Anterior cingulate cortex (tissue), 58 donors: Measurements from ENCODE around the gene MMP10.
A peak's percentile ranks its signal among the peaks of the same experiment; 100 is the strongest.
"Not testable (repeated sequence)": the region's sequence is repeated elsewhere in the genome, so short reads cannot be mapped to it uniquely, and the experiment has no call there.

ENCODE experiments used
- DNase-seq, 58 donors: peaks; one replicate each; lab custom pipeline; 2025; lab: John Stamatoyannopoulos, UW

Gene MMP10

GRCh38 chr11:102784380-102784779, 4.0 kb upstream of the MMP10 start:
- DNase-seq: no peak

GRCh38 chr11:102783720-102784119, 3.3 kb upstream of the MMP10 start:
- DNase-seq: no peak

- DNase-seq: no peak
These were observed 2.6 kb upstream of the MMP10 start for GRCh38 chr11:102783016-102783415.

- DNase-seq: no peak
These were observed 1.2 kb upstream of the MMP10 start for GRCh38 chr11:102781676-102782075.

GRCh38 chr11:102776454-102776853, 4.0 kb downstream of the MMP10 start:
- DNase-seq: no peak

GRCh38 chr11:102773386-102773785, 7.0 kb downstream of the MMP10 start:
- no peak for DNase-seq

GRCh38 chr11:102771351-102771750, 9.1 kb downstream of the MMP10 start:
- no peak for DNase-seq

GRCh38 chr11:102770191-102770590, 10.2 kb downstream of the MMP10 start:
- DNase-seq: no peak

GRCh38 chr11:102767800-102768199, 12.6 kb downstream of the MMP10 start:
- no peak for DNase-seq

GRCh38 chr11:102763440-102763839, 17.0 kb downstream of the MMP10 start:
- no peak for DNase-seq

GRCh38 chr11:102762361-102762767, 18.1 kb downstream of the MMP10 start:
- DNase-seq: no peak

GRCh38 chr11:102761646-102762238, 18.7 kb downstream of the MMP10 start:
- DNase-seq: no peak

- no peak for DNase-seq
These were observed 19.9 kb downstream of the MMP10 start for GRCh38 chr11:102760344-102761035.

- DNase-seq: no peak
These were observed 22.4 kb downstream of the MMP10 start for GRCh38 chr11:102757823-102758549.

- no peak for DNase-seq
These were observed 27.2 kb downstream of the MMP10 start for GRCh38 chr11:102753267-102753666.

- no peak for DNase-seq
These were observed 28.8 kb downstream of the MMP10 start for GRCh38 chr11:102751673-102752072.

- DNase-seq: no peak
These were observed 31.2 kb downstream of the MMP10 start for GRCh38 chr11:102749101-102749722.

- not testable (repeated sequence) for DNase-seq
These were observed 33.5 kb downstream of the MMP10 start for GRCh38 chr11:102746746-102747578.

- no peak for DNase-seq
These were observed 45.8 kb downstream of the MMP10 start for GRCh38 chr11:102734650-102735049.

GRCh38 chr11:102733232-102733875, 47.1 kb downstream of the MMP10 start:
- peak in 1 of 58 donors; percentile 3 for DNase-seq
